Measurements from ENCODE around the gene GHDC. TPM values are rescaled to one million over a fixed set of nuclear protein-coding genes. Genes with fewer than 3 reads are reported as not detected.
"Not testable (repeated sequence)": the region's sequence is repeated elsewhere in the genome, so short reads cannot be mapped to it uniquely, and the experiment has no call there.

GHDC gene
- polyA plus RNA-seq, 1 donor from 2014 or later: 3.2 TPM

DNA sequence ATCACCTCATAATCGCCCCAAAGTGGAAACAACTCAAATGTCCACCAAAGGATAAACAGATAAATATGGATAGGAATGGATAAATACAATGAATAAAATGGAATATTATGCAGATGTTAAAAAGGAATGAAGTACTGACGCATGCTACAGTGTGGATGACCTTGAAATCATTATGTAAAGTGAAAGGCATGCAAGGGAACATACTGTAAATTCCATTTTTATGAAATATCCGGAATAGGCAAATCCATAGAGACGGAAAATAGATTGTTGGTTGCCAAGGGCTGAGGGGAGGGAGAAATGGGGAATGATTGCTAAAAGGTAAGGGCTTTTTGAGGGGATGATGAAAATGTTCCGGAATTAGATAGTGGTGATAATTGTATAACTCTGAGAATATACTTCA is 45.9 kb upstream of the GHDC start:
- H3K79me2 ChIP-seq (replicated peaks; ENCODE audit: insufficient read depth, low read length): peaks cover 12% of the 10 kb centered on the region
- no peak for TF ChIP-seq MXI1 (conservative IDR thresholded peaks at IDR 0.05; ENCODE audit: poor library complexity, severe bottlenecking)
- TF ChIP-seq TAF1 (IDR thresholded peaks at IDR 0.05; ENCODE audit: low read depth): no peak
- TF ChIP-seq POLR2AphosphoS5 (IDR thresholded peaks at IDR 0.05): no peak
- no peak for TF ChIP-seq EP300 (conservative IDR thresholded peaks at IDR 0.05; ENCODE audit: poor library complexity, severe bottlenecking)
- TF ChIP-seq, protein P1, sequence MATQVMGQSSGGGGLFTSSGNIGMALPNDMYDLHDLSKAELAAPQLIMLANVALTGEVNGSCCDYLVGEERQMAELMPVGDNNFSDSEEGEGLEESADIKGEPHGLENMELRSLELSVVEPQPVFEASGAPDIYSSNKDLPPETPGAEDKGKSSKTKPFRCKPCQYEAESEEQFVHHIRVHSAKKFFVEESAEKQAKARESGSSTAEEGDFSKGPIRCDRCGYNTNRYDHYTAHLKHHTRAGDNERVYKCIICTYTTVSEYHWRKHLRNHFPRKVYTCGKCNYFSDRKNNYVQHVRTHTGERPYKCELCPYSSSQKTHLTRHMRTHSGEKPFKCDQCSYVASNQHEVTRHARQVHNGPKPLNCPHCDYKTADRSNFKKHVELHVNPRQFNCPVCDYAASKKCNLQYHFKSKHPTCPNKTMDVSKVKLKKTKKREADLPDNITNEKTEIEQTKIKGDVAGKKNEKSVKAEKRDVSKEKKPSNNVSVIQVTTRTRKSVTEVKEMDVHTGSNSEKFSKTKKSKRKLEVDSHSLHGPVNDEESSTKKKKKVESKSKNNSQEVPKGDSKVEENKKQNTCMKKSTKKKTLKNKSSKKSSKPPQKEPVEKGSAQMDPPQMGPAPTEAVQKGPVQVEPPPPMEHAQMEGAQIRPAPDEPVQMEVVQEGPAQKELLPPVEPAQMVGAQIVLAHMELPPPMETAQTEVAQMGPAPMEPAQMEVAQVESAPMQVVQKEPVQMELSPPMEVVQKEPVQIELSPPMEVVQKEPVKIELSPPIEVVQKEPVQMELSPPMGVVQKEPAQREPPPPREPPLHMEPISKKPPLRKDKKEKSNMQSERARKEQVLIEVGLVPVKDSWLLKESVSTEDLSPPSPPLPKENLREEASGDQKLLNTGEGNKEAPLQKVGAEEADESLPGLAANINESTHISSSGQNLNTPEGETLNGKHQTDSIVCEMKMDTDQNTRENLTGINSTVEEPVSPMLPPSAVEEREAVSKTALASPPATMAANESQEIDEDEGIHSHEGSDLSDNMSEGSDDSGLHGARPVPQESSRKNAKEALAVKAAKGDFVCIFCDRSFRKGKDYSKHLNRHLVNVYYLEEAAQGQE (IDR thresholded peaks at IDR 0.05; ENCODE audit: borderline replicate concordance): no peak
- TF ChIP-seq RAD21 (conservative IDR thresholded peaks at IDR 0.05): no peak
- TF ChIP-seq EZH2 (IDR thresholded peaks at IDR 0.05; ENCODE audit: borderline replicate concordance, insufficient read depth, low read length, poor library complexity, severe bottlenecking): no peak
- no peak overlapping the region for H3K4me3 ChIP-seq (ENCODE audit: low read length)
- no peak overlapping the region for H3K4me2 ChIP-seq (ENCODE audit: low read length)
- no peaks in the 10 kb centered on the region for H3K36me3 ChIP-seq (ENCODE audit: insufficient read depth, low read length)
- no peaks in the 10 kb centered on the region for H3F3A ChIP-seq (ENCODE audit: insufficient read depth, low read length, poor library complexity, severe bottlenecking)
- H3K9me3 ChIP-seq (ENCODE audit: low read length): no peaks in the 10 kb centered on the region
- H2AFZ ChIP-seq (ENCODE audit: low read depth, low read length): no peak overlapping the region
- no peak overlapping the region for H3K9ac ChIP-seq (ENCODE audit: low read length)
- no peak overlapping the region for H3K27ac ChIP-seq (ENCODE audit: low read length)
- no peaks in the 10 kb centered on the region for H3K27me3 ChIP-seq (ENCODE audit: insufficient read depth, low read depth, low read length)
- no peaks in the 10 kb centered on the region for H4K20me1 ChIP-seq (ENCODE audit: insufficient read depth)
- H3K9me2 ChIP-seq (ENCODE audit: insufficient read depth, low read length): no peaks in the 10 kb centered on the region

DNA sequence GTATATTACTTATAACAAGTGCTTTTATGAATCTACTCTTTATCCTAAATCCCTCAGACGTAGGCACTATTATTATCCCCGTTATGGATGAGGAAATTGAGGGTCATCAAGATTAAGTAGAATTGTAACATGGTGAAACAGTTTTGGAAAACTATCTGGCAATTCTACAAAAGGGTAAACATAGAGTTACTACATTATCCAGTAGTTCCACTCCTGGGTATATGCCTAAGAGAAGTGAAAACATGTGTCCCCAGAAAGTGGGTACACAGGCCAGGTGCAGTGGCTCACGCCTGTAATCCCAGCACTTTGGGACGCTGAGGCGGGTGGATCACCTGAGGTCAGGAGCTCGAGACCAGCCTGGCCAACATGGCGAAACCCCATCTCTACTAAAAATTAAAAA is 45.3 kb upstream of the GHDC start:
- H3K9ac ChIP-seq (ENCODE audit: low read length); H3K4me2 ChIP-seq (ENCODE audit: low read length); H3K27ac ChIP-seq (ENCODE audit: low read length); H2AFZ ChIP-seq (ENCODE audit: low read depth, low read length); H3F3A ChIP-seq (ENCODE audit: insufficient read depth, low read length, poor library complexity, severe bottlenecking); H3K9me3 ChIP-seq (ENCODE audit: low read length); H3K36me3 ChIP-seq (ENCODE audit: insufficient read depth, low read length); H3K9me2 ChIP-seq (ENCODE audit: insufficient read depth, low read length); H4K20me1 ChIP-seq (ENCODE audit: insufficient read depth); H3K4me3 ChIP-seq (ENCODE audit: low read length); H3K27me3 ChIP-seq (ENCODE audit: insufficient read depth, low read depth, low read length): not testable (repeated sequence)
- peaks cover 12% of the 10 kb centered on the region for H3K79me2 ChIP-seq (replicated peaks; ENCODE audit: insufficient read depth, low read length)

DNA sequence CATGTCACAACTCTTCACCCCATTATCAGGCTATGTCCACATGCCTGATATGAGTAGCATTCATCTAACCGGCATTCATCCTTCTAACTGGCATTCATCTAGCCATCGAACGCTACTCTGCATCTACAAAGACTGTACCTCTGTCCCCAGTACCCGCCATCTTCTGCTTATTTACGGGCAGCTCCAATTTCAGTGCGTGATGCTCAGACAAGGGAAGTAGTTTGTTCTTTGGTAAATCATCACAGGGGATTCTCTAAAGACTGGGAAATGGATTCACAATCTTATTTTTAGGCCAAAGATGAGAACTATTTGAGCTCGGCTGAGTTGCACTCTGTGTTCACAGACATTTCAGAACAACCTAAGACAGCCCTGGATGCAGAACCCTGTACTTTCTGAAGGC is 42.5 kb upstream of the GHDC start:
- H2AFZ ChIP-seq (ENCODE audit: low read depth, low read length): no peak overlapping the region
- peaks cover 9% of the 10 kb centered on the region for H3K79me2 ChIP-seq (replicated peaks; ENCODE audit: insufficient read depth, low read length)
- H3K27me3 ChIP-seq (ENCODE audit: insufficient read depth, low read depth, low read length): no peaks in the 10 kb centered on the region
- H3K9ac ChIP-seq (ENCODE audit: low read length): no peak overlapping the region
- H3K4me2 ChIP-seq (ENCODE audit: low read length): no peak overlapping the region
- no peaks in the 10 kb centered on the region for H3F3A ChIP-seq (ENCODE audit: insufficient read depth, low read length, poor library complexity, severe bottlenecking)
- TF ChIP-seq MXI1 (conservative IDR thresholded peaks at IDR 0.05; ENCODE audit: poor library complexity, severe bottlenecking): no peak
- TF ChIP-seq TAF1 (IDR thresholded peaks at IDR 0.05; ENCODE audit: low read depth): no peak
- TF ChIP-seq EZH2 (IDR thresholded peaks at IDR 0.05; ENCODE audit: borderline replicate concordance, insufficient read depth, low read length, poor library complexity, severe bottlenecking): no peak
- TF ChIP-seq, protein P1 (IDR thresholded peaks at IDR 0.05; ENCODE audit: borderline replicate concordance): no peak
- no peak for TF ChIP-seq EP300 (conservative IDR thresholded peaks at IDR 0.05; ENCODE audit: poor library complexity, severe bottlenecking)
- no peak for TF ChIP-seq POLR2AphosphoS5 (IDR thresholded peaks at IDR 0.05)
- TF ChIP-seq, protein P2, sequence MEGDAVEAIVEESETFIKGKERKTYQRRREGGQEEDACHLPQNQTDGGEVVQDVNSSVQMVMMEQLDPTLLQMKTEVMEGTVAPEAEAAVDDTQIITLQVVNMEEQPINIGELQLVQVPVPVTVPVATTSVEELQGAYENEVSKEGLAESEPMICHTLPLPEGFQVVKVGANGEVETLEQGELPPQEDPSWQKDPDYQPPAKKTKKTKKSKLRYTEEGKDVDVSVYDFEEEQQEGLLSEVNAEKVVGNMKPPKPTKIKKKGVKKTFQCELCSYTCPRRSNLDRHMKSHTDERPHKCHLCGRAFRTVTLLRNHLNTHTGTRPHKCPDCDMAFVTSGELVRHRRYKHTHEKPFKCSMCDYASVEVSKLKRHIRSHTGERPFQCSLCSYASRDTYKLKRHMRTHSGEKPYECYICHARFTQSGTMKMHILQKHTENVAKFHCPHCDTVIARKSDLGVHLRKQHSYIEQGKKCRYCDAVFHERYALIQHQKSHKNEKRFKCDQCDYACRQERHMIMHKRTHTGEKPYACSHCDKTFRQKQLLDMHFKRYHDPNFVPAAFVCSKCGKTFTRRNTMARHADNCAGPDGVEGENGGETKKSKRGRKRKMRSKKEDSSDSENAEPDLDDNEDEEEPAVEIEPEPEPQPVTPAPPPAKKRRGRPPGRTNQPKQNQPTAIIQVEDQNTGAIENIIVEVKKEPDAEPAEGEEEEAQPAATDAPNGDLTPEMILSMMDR (IDR thresholded peaks at IDR 0.05; ENCODE audit: poor library complexity, severe bottlenecking): no peak
- TF ChIP-seq RAD21 (conservative IDR thresholded peaks at IDR 0.05): no peak
- no peak for TF ChIP-seq SMC3 (conservative IDR thresholded peaks at IDR 0.05; ENCODE audit: poor library complexity)
- no peaks in the 10 kb centered on the region for H4K20me1 ChIP-seq (ENCODE audit: insufficient read depth)
- no peaks in the 10 kb centered on the region for H3K36me3 ChIP-seq (ENCODE audit: insufficient read depth, low read length)
- H3K9me3 ChIP-seq (ENCODE audit: low read length): no peaks in the 10 kb centered on the region
- no peak overlapping the region for H3K27ac ChIP-seq (ENCODE audit: low read length)
- H3K9me2 ChIP-seq (ENCODE audit: insufficient read depth, low read length): no peaks in the 10 kb centered on the region
- no peak overlapping the region for H3K4me3 ChIP-seq (ENCODE audit: low read length)

All from neural cell (in vitro differentiated cells).